Sigmoid colon (tissue), 7 donors: ENCODE measurements around the gene LRP8. TPM values are rescaled to one million over a fixed set of nuclear protein-coding genes. Genes with fewer than 3 reads are reported as not detected.

ENCODE experiments used
- DNase-seq: peaks from one replicate; pipeline ENCODE4 v3.0.0-alpha.2; 2019
- H3K27ac ChIP-seq, 4 donors: fragments of 200-600 bp; sonication (generic); one replicate each; pipeline ENCODE4 v1.5.1; 2016 to 2019; ENCODE audit warnings: mild to moderate bottlenecking in 1 of 4
- H3K27me3 ChIP-seq, 3 donors: fragments of 200-600 bp; sonication (generic); one replicate each; pipeline ENCODE4 v1.5.1; 2019; ENCODE audit warnings: mild to moderate bottlenecking in 1 of 3
- H3K36me3 ChIP-seq, 4 donors: fragments of 200-600 bp; sonication (generic); one replicate each; pipeline ENCODE4 v1.5.1; 2016 to 2019
- H3K4me1 ChIP-seq, 4 donors: fragments of 200-600 bp; sonication (generic); one replicate each; pipeline ENCODE4 v1.5.1; 2017 to 2019
- H3K4me3 ChIP-seq, 4 donors: fragments of 200-600 bp; sonication (generic); one replicate each; pipeline ENCODE4 v1.5.1; 2017 to 2019; ENCODE audit warnings: mild to moderate bottlenecking in 2 of 4, moderate library complexity in 1 of 4
- H3K9me3 ChIP-seq, 4 donors: fragments of 200-600 bp in 3 of 4; sonication (generic) in 3 of 4; one replicate each; pipeline versions ENCODE4 v1.5.1 to v1.6.1; 2013 to 2019
- CTCF ChIP-seq, 4 experiments: fragments of 450-650 bp in 3 of 4; fragments of 200-600 bp in 1 of 4; IDR thresholded peaks; one replicate each; pipeline ENCODE4 v1.5.1; 2016 to 2019; ENCODE audit warnings: antibody characterized with exemption in 4 of 4, mild to moderate bottlenecking in 3 of 4, moderate library complexity in 2 of 4
- EP300 ChIP-seq, 4 donors: sonication (generic); formaldehyde crosslinking; IDR thresholded peaks; one replicate each; pipeline ENCODE4 v1.6.1; 2017; ENCODE audit warnings: antibody characterized with exemption in 4 of 4
- POLR2A ChIP-seq, 2 donors: fragments of 450-650 bp; IDR thresholded peaks; one replicate each; pipeline ENCODE4 v1.6.1; 2016; ENCODE audit warnings: antibody characterized with exemption in 2 of 2, mild to moderate bottlenecking in 2 of 2, moderate library complexity in 2 of 2
- POLR2AphosphoS5 ChIP-seq, 4 donors: sonication (generic); formaldehyde crosslinking; IDR thresholded peaks; one replicate each; pipeline ENCODE4 v1.6.1; 2017; ENCODE audit warnings: antibody characterized with exemption in 4 of 4
- WGBS, 2 donors: extraction: QIAGEN DNeasy Blood & Tissue Kit; methylation state at CpG; one replicate each; pipeline ENCODE4 v1.1.7; 2013; 5-methylcytosine and 5-hydroxymethylcytosine counted together
- intact Hi-C: fragments of 100-400 bp; cut with DNase I; formaldehyde crosslinking; loops from one replicate; pipeline ENCODE4 v1.15.1; 2023
- polyA plus RNA-seq, 3 donors: library from polyadenylated mRNA; stranded (reverse); fragments of 200-250 nt; gene quantifications; one replicate each; pipeline ENCODE4 v1.2.3, GENCODE V29; 2013
- total RNA-seq, 4 donors: library from RNA; depleted of rRNA; stranded (reverse); fragments of >200 nt; gene quantifications; one replicate each; pipeline ENCODE4 v1.1.0, GENCODE V29; 2016
- donor health status: healthy with polysubstance abuse.
- donor health status: Bipolar disorder and iron deficiency.
- donor health status: healthy.

LRP8 gene
- total and polyA plus RNA-seq, 7 donors, result 0.69 to 7.8 (median 1.2) TPM

DNA sequence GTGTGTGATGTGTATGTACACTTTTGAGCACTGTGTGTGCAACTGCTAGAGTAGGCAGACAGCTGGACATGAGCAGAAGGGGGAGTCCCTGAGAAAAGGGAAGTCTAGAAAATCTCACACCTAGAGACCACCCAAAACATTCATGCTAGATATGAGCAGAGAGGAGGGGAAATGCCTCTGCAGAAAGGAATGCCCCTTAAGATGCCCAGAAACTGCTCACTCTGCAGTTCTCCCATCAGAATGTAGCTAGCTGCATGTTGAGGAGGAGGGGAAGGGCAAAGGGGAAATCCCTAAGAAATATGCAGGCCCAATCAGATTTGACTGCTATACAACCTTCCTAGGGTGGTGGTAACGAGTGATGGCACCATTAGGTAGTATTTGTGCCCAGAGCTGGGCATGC is 57.8 kb downstream of the LRP8 start:
- 64 to 73% methylated on average over 1 of the region's 1 CpG for WGBS, 2 donors
- Histone ChIP-seq H3K9me3 (no peaks in the 10 kb centered on the region), H3K27me3 (no peaks in the 10 kb centered on the region), H3K4me3 (no peak overlapping the region), H3K4me1 (no peaks in the 10 kb centered on the region), H3K27ac (no peak overlapping the region), H3K36me3 (no peaks in the 10 kb centered on the region)
- intact Hi-C loops, result no loop called here
- no peak for DNase-seq
- TF ChIP-seq POLR2A (IDR thresholded peaks at IDR 0.05) (no peak), POLR2AphosphoS5 (IDR thresholded peaks at IDR 0.05) (no peak), EP300 (IDR thresholded peaks at IDR 0.05) (no peak), CTCF (IDR thresholded peaks at IDR 0.05) (no peak)

- Histone ChIP-seq H3K36me3 (no peaks in the 10 kb centered on the region), H3K27me3 (no peaks in the 10 kb centered on the region), H3K9me3 (no peaks in the 10 kb centered on the region), H3K4me1 (no peaks in the 10 kb centered on the region), H3K4me3 (no peak overlapping the region), H3K27ac (no peak overlapping the region)
- intact Hi-C loops, result no loop called here
- no peak for TF ChIP-seq EP300 (IDR thresholded peaks at IDR 0.05)
- TF ChIP-seq POLR2AphosphoS5 (IDR thresholded peaks at IDR 0.05), result no peak
- TF ChIP-seq POLR2A (IDR thresholded peaks at IDR 0.05), result no peak
- no peak for TF ChIP-seq CTCF (IDR thresholded peaks at IDR 0.05)
- no peak for DNase-seq
These were observed 60.1 kb downstream of the LRP8 start for GRCh38 chr1:53267761-53268160.

DNA sequence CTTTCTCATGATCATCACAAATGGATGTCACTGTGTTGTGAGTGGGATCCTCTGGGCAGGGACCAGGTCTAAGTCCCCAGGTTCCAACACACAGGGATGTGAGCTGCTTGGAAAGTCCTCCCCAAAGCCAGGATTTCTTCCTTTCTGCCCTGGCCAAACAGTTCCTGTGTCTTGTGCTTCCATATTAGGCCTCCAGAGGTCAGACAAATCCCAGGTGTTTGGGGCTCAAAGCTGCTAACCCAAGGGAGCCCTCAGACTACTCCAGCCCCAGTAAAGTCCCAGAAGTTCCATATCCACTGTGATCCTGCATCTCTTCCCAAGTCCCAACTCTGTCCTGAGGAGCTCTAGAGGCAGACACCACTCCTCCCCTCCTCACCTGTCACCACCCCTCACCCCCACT is 61.8 kb downstream of the LRP8 start:
- intact Hi-C loops, result no loop called here

GRCh38 chr1:53265581-53265980 is 62.3 kb downstream of the LRP8 start:
- WGBS, 2 donors, result 95 to 98% methylated on average over 4 of the region's 4 CpGs
- no peak for TF ChIP-seq CTCF (IDR thresholded peaks at IDR 0.05)
- no peak for TF ChIP-seq EP300 (IDR thresholded peaks at IDR 0.05)
- no peak for TF ChIP-seq POLR2AphosphoS5 (IDR thresholded peaks at IDR 0.05)
- TF ChIP-seq POLR2A (IDR thresholded peaks at IDR 0.05), result no peak
- Histone ChIP-seq H3K9me3 (no peaks in the 10 kb centered on the region), H3K4me1 (no peaks in the 10 kb centered on the region), H3K27me3 (no peaks in the 10 kb centered on the region), H3K4me3 (no peak overlapping the region), H3K36me3 (no peaks in the 10 kb centered on the region), H3K27ac (no peak overlapping the region)
- no peak for DNase-seq
- intact Hi-C loops, result no loop called here

More for the DNA sequence above, 61.8 kb downstream of the LRP8 start:
- Histone ChIP-seq H3K36me3 (no peaks in the 10 kb centered on the region), H3K4me1 (no peaks in the 10 kb centered on the region), H3K4me3 (no peak overlapping the region), H3K27ac (no peak overlapping the region), H3K27me3 (no peaks in the 10 kb centered on the region), H3K9me3 (no peaks in the 10 kb centered on the region)
- DNase-seq, result no peak
- TF ChIP-seq POLR2A (IDR thresholded peaks at IDR 0.05) (no peak), POLR2AphosphoS5 (IDR thresholded peaks at IDR 0.05) (no peak), CTCF (IDR thresholded peaks at IDR 0.05) (no peak), EP300 (IDR thresholded peaks at IDR 0.05) (no peak)

- 96 to 97% methylated on average over 11 of the region's 11 CpGs for WGBS, 2 donors
- no peak for DNase-seq
- Histone ChIP-seq H3K27ac (no peak overlapping the region), H3K27me3 (no peaks in the 10 kb centered on the region), H3K4me1 (no peaks in the 10 kb centered on the region), H3K36me3 (no peaks in the 10 kb centered on the region), H3K9me3 (no peaks in the 10 kb centered on the region), H3K4me3 (no peak overlapping the region)
- TF ChIP-seq EP300 (IDR thresholded peaks at IDR 0.05), result no peak
- no peak for TF ChIP-seq CTCF (IDR thresholded peaks at IDR 0.05)
- TF ChIP-seq POLR2AphosphoS5 (IDR thresholded peaks at IDR 0.05), result no peak
- TF ChIP-seq POLR2A (IDR thresholded peaks at IDR 0.05), result no peak
- intact Hi-C loops, result no loop called here
These were observed 63.8 kb downstream of the LRP8 start for GRCh38 chr1:53264048-53264447.
